ENCODE measurements around the gene PHC1.
A peak's percentile ranks its signal among the peaks of the same experiment; 100 is the strongest.

The PHC1 gene

GRCh38 chr12:8950702-8951478 is 36.6 kb downstream of the PHC1 start:
- peak; percentile 21 for DNase-seq

GRCh38 chr12:8951744-8952143 is 37.4 kb downstream of the PHC1 start:
- peak; percentile 37 for DNase-seq

DNA sequence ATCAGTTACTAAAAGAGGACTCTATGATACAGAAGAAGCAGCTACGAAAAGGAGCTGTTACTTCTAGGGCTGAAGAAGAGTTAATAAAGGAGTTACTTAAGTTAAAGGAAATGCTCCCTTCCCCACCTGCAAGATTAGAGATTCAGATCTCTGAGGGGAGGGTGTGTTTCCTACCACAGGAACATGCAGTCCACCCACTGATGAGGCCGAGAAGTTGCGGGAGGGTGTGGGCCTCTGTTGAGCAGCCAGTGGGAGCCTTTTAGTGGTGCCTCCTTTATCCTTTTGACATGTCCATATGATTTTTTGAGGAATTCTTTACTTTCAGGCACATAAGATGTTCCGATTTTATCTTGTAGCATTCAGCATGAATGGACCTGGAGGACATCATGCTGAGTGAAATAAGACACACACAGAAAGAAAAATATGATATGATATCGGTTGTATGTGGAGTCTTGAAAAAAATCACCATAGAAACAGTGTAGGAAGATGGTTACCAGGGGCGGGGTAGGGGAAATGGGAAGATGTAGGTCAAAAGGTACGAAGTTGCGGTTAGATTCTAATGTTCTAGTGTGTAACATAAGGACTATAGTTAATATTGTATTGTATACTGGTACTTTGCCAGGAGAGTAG is 39.6 kb downstream of the PHC1 start:
- DNase-seq, result peak; percentile 59

DNA sequence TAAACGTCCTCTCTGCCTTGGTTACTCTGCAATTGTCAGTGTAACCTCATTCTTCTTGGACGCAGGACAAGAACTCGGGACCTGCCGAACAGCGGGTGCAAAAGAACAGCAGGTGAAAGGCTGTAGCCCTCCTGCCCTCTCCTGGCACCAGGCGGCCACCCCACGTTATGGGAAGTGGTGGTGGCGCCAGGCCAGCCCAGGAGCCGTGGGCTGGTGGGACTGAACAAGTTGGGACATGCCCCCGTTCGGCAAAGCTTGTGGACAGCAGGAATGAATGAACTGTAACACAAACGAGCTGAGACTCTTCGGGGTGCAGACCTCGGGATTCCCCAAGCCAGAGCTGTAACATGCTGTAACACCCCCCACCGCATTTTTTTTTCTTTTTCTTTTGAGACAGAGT is 41.8 kb downstream of the PHC1 start:
- no peak for DNase-seq

GRCh38 chr12:8956772-8957171 is 42.5 kb downstream of the PHC1 start:
- DNase-seq, result no peak

GRCh38 chr12:8957561-8957960 is 43.3 kb downstream of the PHC1 start:
- no peak for DNase-seq

GRCh38 chr12:8958066-8958465 is 43.8 kb downstream of the PHC1 start:
- DNase-seq, result no peak

GRCh38 chr12:8960176-8960575 is 45.9 kb downstream of the PHC1 start:
- DNase-seq, result peak; percentile 15

- DNase-seq, result no peak
These were observed 54.5 kb downstream of the PHC1 start for GRCh38 chr12:8968761-8969160.

DNA sequence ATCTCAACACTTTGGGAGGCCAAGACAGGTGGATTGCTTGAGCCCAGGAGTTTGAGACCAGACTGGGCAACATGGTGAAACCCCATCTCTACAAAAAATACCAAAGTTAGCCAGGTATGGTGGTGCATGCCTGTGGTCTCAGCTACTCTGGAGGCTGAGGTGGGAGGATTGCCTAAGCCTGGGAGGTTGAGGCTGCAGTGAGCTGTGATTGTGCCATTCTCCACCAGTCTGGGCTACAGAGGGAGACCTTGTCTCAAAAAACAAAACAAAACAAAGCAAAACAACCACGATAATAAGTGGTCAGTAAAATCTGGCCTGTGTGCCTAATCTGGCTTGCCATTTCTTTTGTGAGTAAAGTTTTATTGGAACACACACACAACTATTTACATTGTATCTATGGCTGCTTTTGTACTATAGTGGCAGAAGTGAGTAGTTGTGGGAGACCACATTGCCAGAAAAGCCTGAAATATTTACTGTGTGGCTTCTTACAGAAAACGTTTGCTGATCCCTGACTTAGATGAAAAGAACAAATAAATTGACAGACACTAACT is 55.6 kb downstream of the PHC1 start:
- no peak for DNase-seq

- DNase-seq, result no peak
These were observed 56.1 kb downstream of the PHC1 start for GRCh38 chr12:8970432-8970831.

- no peak for DNase-seq
These were observed 65.8 kb downstream of the PHC1 start for GRCh38 chr12:8980137-8980536.

DNA sequence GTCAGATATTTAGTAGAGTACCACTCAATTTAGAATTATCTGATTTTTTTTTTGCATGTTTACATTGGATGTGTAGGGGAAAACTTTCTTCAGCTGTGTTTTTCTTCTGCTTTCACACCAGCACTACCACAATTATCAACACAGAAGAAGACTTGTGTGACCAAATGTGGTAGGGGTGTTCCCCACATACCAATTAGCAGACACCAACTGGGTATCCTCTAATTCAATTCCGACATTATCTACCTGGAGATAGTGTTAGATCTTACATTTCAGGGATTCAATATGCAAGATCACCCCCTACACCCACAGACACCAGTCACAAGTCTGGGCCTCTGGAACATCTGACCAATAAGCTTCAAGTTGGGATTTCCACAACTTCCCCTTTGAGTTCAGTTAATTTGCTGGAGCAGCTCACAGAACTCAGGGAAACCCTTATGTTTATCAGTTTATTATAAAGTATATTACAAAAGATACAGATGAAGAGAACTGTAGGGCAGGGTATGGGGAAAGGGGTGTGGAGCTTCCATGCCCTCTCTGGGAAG is 71.0 kb downstream of the PHC1 start:
- no peak for DNase-seq

DNA sequence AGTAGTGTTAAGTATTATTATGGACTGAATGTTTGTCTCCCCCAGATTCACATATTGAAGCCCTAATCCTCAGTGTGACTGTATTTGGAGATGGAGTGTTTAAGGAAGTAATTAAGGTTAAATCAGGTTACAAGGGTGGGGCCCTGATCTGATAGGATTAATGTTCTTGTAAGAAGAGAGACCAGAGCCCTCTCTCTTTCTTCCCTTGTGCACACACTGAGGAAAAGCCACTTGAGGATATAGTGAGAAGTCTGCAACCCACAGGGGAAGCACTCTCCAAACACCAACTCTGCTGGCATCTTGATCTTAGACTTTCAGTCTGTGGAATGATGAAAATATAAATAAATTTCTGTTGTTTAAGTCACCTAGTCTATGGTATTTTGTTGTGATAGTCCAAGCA is 72.9 kb downstream of the PHC1 start:
- no peak for DNase-seq

DNA sequence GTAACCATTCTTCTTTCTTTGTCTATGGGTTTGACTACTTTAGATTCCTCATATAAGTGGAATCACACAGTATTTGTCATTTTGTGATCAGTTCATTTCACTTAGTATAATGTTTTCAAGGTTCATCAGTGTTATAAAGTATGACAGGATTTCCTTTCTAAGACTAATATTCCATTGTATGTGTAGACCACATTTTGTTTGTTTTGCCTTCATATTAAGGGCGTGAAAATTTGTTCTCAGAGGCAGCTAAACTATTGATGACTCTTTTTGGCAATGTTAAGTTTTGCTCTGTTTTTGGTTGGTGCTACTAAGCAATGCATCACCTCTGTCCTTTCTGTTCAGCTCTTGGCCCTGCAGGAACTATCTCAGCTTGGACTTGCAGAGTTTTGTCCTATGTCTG is 73.4 kb downstream of the PHC1 start:
- no peak for DNase-seq

GRCh38 chr12:8989413-8989812 is 75.1 kb downstream of the PHC1 start, which contains the start of gene KLRG1:
TSS of gene KLRG1 (plus strand) at chr12:8989546. CDS start at chr12:8989636, 90 bp downstream.
- no peak for DNase-seq

Data from CD4-positive, alpha-beta T cell treated with Interleukin-6 for 4 hours (primary cell).